GM12874 (cell line): ENCODE data around the gene PSMG3.

Experiments used
- CTCF ChIP-seq: IDR thresholded peaks from 2 replicates; pipeline ENCODE4 v1.5.1; 2011; ENCODE audit warnings: low read depth, mild to moderate bottlenecking, control low read depth, low read length, moderate library complexity; ENCODE audit not compliant: insufficient read depth

The PSMG3 gene

GRCh38 chr7:1572111-1572822 lies 2.4 kb upstream of the PSMG3 start:
- no peak for TF ChIP-seq CTCF

- TF ChIP-seq CTCF, result no peak
Observed at GRCh38 chr7:1569440-1569832, 396 bp downstream of the PSMG3 start.

GRCh38 chr7:1569016-1569415 lies 816 bp downstream of the PSMG3 start:
- TF ChIP-seq CTCF, result no peak

DNA sequence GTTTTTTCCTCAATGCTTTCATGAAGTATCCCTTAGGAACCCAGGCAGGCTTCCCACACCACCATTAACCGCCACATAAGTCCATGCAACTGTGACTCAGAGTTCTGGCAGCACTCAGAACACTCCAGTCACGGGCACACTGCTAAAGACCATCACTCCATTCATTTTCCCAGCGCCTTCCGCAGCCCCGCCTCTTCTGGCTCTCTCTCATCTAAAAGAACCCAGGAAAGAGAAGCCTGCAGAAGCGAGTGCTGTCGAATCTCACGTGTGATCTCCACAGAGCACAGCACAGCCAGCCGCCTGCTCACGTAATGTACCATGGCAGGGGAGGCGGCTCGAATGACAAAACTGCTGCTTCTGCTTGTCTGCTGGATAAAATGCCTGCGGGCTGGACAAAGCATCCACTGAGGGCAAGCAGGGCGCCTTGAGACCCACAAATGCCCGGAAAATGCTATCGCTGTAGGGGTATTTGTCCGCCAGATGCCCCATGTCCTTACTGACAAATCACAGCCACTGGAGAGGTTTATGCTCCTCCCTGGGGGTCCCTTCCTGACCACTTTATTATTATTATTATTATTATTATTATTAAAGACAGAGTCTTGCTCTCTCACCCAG lies 1.8 kb downstream of the PSMG3 start:
- no peak for TF ChIP-seq CTCF

- no peak for TF ChIP-seq CTCF
Observed at GRCh38 chr7:1567049-1567771, 2.6 kb downstream of the PSMG3 start.

DNA sequence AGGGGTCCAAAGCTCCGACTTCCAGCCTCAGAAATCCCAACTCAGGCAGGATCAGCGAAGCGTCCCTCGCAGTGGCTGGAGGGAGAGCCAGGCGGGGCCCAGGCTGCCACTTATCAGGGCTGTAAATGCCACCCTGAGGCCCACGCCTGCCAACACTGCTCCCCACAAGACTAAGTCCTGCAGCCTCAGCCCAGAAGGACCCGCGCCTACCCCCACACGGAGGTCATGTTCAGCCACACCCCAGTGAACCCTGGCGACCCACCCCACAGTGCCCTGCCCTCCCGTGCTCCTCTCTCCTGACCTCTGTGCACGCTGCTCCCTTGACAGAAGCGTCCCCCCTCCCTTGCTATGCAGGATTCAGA lies 3.2 kb downstream of the PSMG3 start:
- no peak for TF ChIP-seq CTCF

DNA sequence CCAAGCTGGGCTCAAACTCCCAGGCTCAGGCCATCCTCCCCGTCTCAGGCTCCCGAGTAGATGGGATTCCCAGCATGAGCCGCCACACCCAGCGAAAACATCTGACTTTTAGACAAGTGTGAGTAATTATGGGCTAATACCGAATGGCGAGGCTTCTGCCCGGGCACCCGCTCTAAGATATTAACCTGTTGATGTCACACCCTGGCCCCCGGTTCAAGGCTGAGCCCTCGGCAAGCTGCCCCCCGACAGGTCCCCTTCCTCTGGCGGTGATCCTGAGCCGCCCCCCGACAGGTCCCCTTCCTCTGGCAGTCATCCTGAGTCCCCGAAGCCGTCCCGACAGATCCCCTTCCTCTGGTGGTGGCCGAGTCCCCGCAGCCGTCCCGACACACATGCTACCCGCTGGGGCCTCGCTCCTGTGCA lies 5.2 kb downstream of the PSMG3 start:
- TF ChIP-seq CTCF, result no peak
